ENCODE data around the gene EVI5. TPM values are rescaled to one million over a fixed set of nuclear protein-coding genes. Genes with fewer than 3 reads are reported as not detected.
A peak's percentile ranks its signal among the peaks of the same experiment; 100 is the strongest.

Gene EVI5
- total RNA-seq, 1 donor from 2014 or later, result 30.3 TPM

- Mint-ChIP-seq H3K4me3 (ENCODE audit: low read depth) (no peak overlapping the region), H3K4me1 (ENCODE audit: low read depth) (peaks cover 24% of the 10 kb centered on the region), H3K27ac (no peak overlapping the region), H3K9me3 (ENCODE audit: low read depth) (peaks cover 21% of the 10 kb centered on the region), H3K27me3 (no peaks in the 10 kb centered on the region), H3K36me3 (ENCODE audit: insufficient read depth) (peaks cover 20% of the 10 kb centered on the region)
- TF ChIP-seq CTCF (IDR thresholded peaks at IDR 0.05; ENCODE audit: unreplicated experiment), result no peak
- DNase-seq (ENCODE audit: low spot score, unreplicated experiment), result no peak
Measured at GRCh38 chr1:92713939-92714338, 71.0 kb downstream of the EVI5 start.

DNA sequence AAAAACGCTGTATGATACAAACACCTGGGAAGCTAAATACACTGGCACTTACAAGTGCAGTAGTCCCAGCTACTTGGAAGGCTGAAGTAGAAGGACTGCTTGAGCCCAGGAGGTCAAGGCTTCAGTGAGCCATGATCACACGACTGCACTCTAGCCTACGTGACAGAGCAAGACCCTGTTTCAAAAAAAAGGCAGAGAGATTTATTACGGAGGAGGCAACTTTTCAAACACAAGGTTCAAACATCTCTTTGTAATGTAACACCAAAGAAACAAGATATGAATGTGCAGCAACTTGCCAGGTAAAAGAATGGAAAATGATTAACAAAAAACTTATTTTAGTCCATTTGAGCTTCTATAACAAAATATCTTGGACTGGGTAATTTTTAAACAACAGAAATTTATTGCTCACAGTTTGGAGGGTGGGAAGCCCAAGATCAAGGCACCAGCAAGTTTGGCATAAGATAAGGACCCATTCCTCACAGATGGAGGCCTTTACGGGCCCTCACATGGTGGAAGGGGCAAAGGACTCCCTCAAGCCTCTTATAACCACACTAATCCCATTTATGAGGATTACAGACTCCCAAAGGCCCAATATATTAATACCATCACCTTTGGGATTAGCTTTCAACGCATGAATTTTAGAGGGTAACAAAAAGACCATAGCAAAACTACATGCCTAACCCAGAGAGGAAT, 73.3 kb downstream of the EVI5 start:
- no peak overlapping the region for H3K4me3 Mint-ChIP-seq (ENCODE audit: low read depth)
- peak overlapping the region; percentile 80 for H3K27ac Mint-ChIP-seq
- H3K4me1 Mint-ChIP-seq (ENCODE audit: low read depth), result peaks cover 33% of the 10 kb centered on the region
- no peaks in the 10 kb centered on the region for H3K27me3 Mint-ChIP-seq
- H3K9me3 Mint-ChIP-seq (ENCODE audit: low read depth), result peaks cover 7% of the 10 kb centered on the region
- DNase-seq (ENCODE audit: low spot score, unreplicated experiment), result no peak
- peaks cover 12% of the 10 kb centered on the region for H3K36me3 Mint-ChIP-seq (ENCODE audit: insufficient read depth)
- no peak for TF ChIP-seq CTCF (IDR thresholded peaks at IDR 0.05; ENCODE audit: unreplicated experiment)

GRCh38 chr1:92709738-92710137, 75.2 kb downstream of the EVI5 start:
- TF ChIP-seq CTCF (IDR thresholded peaks at IDR 0.05; ENCODE audit: unreplicated experiment), result no peak
- DNase-seq (ENCODE audit: low spot score, unreplicated experiment), result no peak
- no peak overlapping the region for H3K27ac Mint-ChIP-seq
- peaks cover 38% of the 10 kb centered on the region for H3K4me1 Mint-ChIP-seq (ENCODE audit: low read depth)
- H3K9me3 Mint-ChIP-seq (ENCODE audit: low read depth), result no peaks in the 10 kb centered on the region
- H3K36me3 Mint-ChIP-seq (ENCODE audit: insufficient read depth), result peaks cover 3% of the 10 kb centered on the region
- no peak overlapping the region for H3K4me3 Mint-ChIP-seq (ENCODE audit: low read depth)
- H3K27me3 Mint-ChIP-seq, result no peaks in the 10 kb centered on the region

DNA sequence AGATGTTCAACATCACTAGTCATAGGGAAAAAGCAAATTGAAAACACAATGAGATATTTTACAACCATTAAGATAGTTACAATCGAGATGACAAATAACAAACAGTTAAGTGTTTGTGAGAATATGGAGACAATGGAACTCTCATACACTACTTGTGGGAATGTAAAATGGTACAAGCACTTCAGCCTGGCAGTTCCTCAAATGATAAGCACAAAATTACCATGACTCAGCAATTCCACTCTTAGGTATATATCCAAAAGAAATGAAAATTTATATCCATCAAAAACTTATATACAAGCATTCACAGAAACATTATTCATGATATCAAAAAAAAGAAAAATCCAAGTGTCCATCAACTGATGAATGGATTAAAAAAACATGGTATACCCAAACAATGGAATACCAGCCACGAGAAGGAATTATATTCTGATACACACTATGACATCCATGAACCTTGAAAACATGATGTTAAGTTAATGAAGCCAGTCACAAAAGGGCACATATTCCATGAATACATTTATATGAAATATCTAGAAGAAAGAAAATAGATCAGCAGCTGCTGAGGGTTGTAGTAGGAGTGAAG, 76.4 kb downstream of the EVI5 start:
- DNase-seq (ENCODE audit: low spot score, unreplicated experiment), result no peak
- H3K9me3 Mint-ChIP-seq (ENCODE audit: low read depth), result no peaks in the 10 kb centered on the region
- no peaks in the 10 kb centered on the region for H3K27me3 Mint-ChIP-seq
- peaks cover 1% of the 10 kb centered on the region for H3K36me3 Mint-ChIP-seq (ENCODE audit: insufficient read depth)
- H3K27ac Mint-ChIP-seq, result no peak overlapping the region
- no peak overlapping the region for H3K4me3 Mint-ChIP-seq (ENCODE audit: low read depth)
- H3K4me1 Mint-ChIP-seq (ENCODE audit: low read depth), result peaks cover 35% of the 10 kb centered on the region
- no peak for TF ChIP-seq CTCF (IDR thresholded peaks at IDR 0.05; ENCODE audit: unreplicated experiment)

GRCh38 chr1:92707709-92708108, 77.2 kb downstream of the EVI5 start:
- TF ChIP-seq CTCF (IDR thresholded peaks at IDR 0.05; ENCODE audit: unreplicated experiment), result no peak
- H3K4me3 Mint-ChIP-seq (ENCODE audit: low read depth), result no peak overlapping the region
- no peak for DNase-seq (ENCODE audit: low spot score, unreplicated experiment)
- H3K27ac Mint-ChIP-seq, result no peak overlapping the region
- no peaks in the 10 kb centered on the region for H3K9me3 Mint-ChIP-seq (ENCODE audit: low read depth)
- H3K36me3 Mint-ChIP-seq (ENCODE audit: insufficient read depth), result peaks cover 1% of the 10 kb centered on the region
- H3K27me3 Mint-ChIP-seq, result no peaks in the 10 kb centered on the region
- peaks cover 35% of the 10 kb centered on the region for H3K4me1 Mint-ChIP-seq (ENCODE audit: low read depth)
